ENCODE results near the gene NKX6-2.
"Not testable (repeated sequence)": the region's sequence is repeated elsewhere in the genome, so short reads cannot be mapped to it uniquely, and the experiment has no call there.

NKX6-2 gene

DNA sequence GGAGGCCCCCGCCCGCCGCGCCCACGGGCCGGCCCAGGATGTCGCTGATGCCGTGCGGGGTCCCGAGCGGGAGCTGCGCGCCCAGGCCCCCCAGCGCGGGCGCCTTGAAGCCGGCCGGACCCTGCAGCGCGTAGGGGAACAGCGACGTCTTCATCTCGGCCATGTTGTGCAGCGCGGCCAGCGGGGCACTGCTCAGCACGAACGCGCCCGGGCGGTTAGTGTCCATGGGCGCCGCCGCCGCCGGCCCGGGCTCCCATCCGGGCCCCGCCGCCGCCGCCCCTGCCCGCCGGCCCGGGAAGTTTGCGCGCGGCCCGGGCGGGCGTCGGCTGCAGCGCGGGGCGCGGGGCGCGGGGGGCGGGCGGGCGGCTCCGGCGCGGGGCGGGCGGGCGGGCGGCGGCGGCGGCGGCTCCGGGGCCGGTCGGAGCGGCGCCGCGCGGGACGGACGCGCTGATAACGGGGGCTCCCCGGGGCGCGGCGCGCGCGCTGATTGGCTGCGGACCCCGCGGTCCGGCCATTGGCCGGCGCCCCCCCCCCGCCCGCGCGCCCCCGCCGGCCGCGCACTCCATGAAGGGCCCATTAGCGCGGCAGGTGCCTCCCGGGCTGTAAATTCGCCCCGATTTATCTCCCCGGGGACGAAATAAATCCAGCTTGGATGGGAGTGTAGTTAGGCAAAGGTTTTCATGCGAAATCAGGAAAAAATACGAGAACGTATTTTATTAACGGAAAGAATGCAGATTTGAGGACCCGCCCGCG is at the start of gene NKX6-2:
TSS of gene NKX6-2 (minus strand) at position 425 of the 753 bp plus-strand sequence. CDS start at position 226, 199 bp downstream.
- no peak for DNase-seq

GRCh38 chr10:132834891-132835847 is 49.2 kb upstream of the NKX6-2 start:
- no peak for DNase-seq

- DNase-seq, result no peak
These were observed 48.4 kb upstream of the NKX6-2 start for GRCh38 chr10:132834311-132834761.

DNA sequence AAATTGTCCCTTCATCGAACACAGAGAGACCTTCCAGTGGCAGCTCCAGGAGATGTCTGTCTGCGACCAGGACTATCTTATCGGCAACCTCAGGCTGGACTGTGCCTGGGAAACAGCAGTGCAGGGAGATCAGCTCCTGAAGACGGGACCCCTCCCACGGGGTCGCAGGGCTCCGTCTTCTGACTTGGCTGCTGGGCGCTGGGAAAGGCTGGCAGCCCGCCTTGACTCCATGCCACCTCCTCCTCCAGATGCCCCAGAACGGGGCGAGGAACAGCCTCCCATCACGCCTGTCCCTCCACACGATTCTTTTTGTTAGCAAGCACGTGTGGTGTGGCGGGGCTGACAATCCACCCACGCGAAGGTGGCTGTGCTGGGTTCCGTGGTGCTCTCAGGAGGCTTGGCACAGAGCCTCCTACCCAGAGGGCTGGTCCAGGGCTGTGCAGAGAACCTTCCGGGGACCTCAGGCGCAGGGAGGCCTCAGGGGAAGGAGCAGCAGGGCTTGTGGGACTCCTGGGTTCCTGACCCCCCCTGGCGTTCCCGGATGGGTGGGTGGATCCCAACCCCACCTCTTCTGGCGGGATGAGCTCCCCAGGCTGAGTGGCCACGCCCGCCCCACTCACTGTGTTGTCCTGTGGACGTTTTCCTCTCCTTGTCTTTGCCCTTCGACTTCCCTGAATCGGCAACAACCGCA is 47.6 kb upstream of the NKX6-2 start:
- no peak for DNase-seq

- DNase-seq, result no peak
These were observed 46.4 kb upstream of the NKX6-2 start for GRCh38 chr10:132832186-132832969.

GRCh38 chr10:132829403-132829802 is 43.5 kb upstream of the NKX6-2 start:
- DNase-seq, result no peak

DNA sequence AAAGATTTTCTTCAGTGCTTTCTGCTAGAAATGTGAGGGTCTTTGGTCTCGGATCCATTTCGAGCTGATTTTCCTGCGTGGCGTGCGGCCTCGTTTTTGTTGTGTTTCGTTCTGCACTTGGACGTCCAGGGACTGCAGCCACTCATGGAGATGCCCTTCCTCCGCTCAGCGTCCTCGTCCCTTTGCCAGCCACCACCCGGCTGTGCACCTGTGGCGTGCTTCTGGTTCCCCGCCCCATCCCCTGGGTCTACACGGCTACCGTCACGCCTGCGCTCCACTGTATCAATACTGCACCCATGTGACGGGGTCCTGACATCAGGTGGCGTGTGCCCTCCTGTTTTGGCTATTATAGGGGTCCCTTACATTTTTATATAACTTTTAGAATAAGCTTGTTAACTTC is 42.7 kb upstream of the NKX6-2 start:
- DNase-seq, result no peak

DNA sequence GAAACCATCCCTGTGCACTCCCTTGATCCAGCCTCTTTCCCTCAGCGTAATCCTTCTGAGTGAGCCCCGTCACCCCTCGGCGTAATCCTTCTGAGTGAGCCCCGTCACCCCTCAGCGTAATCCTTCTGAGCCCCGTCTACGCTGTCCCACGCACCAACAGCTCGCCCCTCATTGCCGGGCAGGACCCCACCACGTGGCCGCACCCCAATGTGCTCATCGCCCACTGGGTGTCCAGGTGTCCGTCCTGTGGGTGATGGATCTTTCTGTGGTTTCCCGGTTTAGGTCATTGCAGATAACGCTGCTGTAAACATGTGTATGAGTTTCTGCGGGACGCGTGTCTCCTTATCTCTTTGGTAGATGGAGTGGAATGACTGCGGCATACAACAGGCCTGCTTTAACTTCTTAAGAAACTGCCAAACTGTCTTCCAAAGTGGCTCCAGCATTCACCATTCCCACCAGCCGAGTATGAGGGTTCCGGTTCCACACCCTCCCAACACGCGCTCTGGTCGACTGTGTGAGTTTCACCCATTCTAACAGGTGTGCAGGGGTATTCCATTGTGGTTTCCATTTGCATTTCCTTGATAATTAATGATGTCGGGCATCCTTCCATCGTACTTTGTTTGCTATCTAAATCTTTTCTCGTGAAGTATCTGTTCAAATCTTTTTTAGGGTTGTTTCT is 42.1 kb upstream of the NKX6-2 start:
- no peak for DNase-seq

DNA sequence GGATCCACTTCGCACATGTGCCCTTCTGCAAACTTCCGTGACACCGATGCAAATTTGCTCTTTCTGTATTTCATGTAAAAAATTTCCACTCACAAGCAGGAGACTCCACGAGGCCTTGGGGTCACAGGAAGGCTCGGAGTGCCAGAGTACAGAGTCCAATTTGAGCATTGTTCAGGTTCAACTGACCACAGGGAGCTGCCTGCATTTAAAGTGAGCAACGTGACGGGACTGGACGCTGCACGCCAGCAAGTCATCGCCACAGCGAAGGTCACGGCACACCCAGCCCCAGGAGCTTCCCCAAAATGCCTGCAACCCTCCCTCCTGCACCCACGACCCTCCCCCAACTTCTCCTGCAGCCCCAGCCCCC is 41.5 kb upstream of the NKX6-2 start:
- no peak for DNase-seq

GRCh38 chr10:132826524-132827422 is 40.8 kb upstream of the NKX6-2 start:
- no peak for DNase-seq

- DNase-seq, result not testable (repeated sequence)
These were observed 40.0 kb upstream of the NKX6-2 start for GRCh38 chr10:132825783-132826523.

- DNase-seq, result no peak
These were observed 34.1 kb upstream of the NKX6-2 start for GRCh38 chr10:132820056-132820455.

GRCh38 chr10:132817701-132818211 is 31.8 kb upstream of the NKX6-2 start:
- no peak for DNase-seq

DNA sequence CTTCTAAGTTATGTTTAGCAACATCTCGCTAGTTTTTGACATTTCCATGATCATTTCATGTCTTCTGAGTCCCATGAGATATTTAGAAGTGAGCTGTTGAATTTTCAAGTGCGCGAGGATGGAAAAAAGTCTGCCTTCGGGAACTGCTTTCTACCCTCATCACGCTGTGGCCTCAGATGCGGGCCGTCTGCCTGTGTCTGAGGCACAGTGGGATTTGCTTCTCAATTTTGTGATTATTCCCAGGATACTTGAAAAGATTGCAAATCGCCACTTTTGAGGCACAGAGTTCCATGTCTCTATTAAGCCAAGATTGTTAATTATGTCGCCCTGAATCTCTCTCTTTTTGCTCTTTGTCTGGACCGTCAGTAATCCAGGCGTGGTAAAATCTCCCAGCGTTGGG is 30.8 kb upstream of the NKX6-2 start:
- no peak for DNase-seq

DNA sequence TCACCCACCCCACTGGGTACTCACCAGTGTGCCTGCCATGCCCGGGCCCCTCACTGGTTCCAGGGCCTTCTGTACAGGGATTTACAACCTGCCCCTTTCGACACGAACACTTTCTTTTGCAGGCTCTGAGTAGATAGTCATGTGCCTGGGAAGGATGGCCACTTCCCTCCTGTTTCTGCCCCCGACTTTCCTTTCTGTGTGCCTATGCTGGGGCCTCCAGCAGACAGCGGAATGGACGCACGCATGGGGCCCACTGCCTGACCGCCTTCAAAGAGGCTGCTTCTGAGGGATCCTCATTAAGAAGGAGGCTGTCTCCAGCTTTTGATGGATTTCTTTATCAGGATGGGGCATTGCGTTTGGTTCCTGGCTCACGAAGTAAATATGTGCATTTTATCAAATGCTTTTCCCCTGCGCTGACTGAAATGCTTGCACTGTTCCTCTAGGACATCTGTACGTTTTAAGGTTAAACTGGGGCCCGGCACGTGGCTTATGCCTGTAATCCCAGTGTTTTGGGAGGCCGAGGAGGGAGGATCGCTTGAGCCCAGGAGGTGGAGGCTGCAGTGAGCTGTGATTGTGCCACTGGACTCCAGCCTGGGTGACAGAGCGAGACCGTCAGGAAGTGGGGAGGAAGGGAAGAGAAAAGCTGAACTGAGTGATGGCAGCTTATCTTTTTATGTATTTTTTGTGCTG is 29.4 kb upstream of the NKX6-2 start:
- no peak for DNase-seq

- no peak for DNase-seq
These were observed 28.5 kb upstream of the NKX6-2 start for GRCh38 chr10:132814469-132814856.

DNA sequence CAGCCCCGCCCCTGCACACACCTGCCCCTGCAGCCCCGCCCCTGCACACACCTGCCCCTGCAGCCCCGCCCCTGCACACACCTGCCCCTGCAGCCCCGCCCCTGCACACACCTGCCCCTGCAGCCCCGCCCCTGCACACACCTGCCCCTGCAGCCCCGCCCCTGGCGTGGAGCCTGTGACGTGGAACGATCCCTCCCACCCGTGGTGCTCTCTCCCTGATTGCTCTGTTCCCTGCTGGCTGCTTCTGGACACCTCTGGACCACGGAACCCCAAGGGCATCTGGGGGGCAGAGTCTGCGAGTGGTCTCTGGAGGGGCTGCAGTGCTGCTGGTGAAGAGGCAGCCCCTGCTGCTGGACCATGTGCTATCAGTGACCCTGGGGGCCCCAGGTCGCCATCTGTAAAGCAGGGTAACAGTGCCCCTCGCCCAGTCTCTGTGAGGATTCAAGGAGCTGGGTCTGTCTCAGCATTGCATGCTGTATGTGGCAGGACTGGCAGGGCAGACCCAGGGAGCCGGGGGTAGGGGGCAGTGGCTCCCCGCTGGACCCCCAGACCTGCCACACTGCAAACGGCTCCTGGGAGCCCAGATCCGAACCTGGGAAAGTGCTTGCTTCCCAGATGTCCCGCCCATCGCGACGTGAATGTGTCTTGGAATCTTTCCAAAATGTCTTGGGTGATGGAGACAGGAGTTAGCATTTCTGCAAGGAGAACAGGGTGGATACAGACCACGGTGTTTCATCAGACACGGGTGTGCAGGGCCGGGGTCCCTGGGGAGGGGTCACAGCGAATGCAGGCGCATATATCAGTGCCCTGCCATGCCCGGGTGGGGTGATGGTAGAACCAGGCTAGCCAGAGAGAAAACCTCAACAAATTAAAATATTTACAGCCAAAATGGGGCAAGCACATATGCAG is 27.9 kb upstream of the NKX6-2 start:
- no peak for DNase-seq

DNA sequence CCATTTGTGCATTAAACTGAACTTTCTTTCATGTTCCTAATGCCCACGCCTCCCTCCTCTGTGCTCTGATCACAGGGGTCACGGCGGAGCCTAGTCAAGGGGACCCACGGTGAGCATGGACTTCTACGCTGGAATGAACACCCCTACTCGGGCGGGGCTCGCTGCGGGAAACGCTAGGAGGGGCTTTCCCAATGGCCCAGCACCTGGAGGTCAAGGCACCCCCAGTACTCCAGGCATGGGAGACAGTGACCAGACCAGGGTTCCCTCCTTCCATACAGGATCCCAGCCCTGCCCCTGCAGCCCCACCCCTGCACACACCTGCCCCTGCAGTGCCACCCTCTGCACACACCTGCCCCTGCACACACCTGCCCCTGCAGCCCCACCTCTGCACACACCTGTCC is 27.1 kb upstream of the NKX6-2 start:
- DNase-seq, result no peak

Data from activated CD4-positive, alpha-beta T cell treated with anti-CD3 and anti-CD28 coated beads, Interleukin-2, amount 50 U/mL, for 1 hour (primary cell).